SHP77 (cell line): ENCODE results near the gene VPS35L.

Experiments
- DNase-seq, 2 experiments: peaks; one replicate each; lab custom pipeline; 2025; lab: John Stamatoyannopoulos, UW

Gene VPS35L

DNA sequence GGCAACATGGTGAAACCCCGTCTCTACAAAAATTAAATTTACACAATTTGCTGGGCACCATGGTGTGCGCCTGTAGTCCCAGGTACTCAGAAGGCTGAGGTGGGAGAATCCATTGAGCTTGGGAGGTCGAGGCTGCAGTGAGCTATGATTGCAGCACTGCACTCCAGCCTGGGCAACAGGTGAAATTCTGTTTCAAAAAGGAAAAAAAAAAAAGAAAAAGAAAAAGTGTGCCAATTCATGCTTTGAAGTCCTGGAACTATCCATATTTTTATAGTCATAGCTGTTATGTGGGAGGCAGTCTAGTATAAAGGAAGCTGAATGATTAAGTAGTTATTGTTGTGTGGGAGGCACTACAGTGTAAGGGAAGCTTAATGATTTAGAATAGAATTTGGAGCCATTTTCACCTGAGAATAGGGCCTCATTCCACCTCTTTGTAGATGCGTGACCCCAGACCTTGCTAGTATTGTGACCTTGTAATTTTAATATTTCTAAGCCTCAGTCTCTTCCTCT is 194.1 kb downstream of the VPS35L start:
- no peak for DNase-seq
